ENCODE measurements around the gene SLC24A4.

Gene SLC24A4

GRCh38 chr14:92336363-92336762 is 13.4 kb downstream of the SLC24A4 start:
- H3K9me3 ChIP-seq (ENCODE audit: control insufficient read depth, insufficient read depth, low read depth, low read length): no peaks in the 10 kb centered on the region
- no peak overlapping the region for H3K4me3 ChIP-seq (ENCODE audit: low read depth, low read length)
- TF ChIP-seq ZNF335 (tag by site-specific recombination; conservative IDR thresholded peaks at IDR 0.05) (no peak), GLIS1 (tag by site-specific recombination; IDR thresholded peaks at IDR 0.05) (peak; percentile 30; the same call in 1 of the 2 replicates)
- no peaks in the 10 kb centered on the region for H3K36me3 ChIP-seq (ENCODE audit: control insufficient read depth in 2 of 2, insufficient read depth in 1 of 2, low read length in 2 of 2)
- POLR2A ChIA-PET: no interaction called here
- CTCF ChIA-PET: no interaction called here
- no peak overlapping the region for H3K27ac ChIP-seq (ENCODE audit: extremely low read depth, low read depth, low read length)
- H3K4me1 ChIP-seq (ENCODE audit: control insufficient read depth, insufficient read depth, low read length): no peaks in the 10 kb centered on the region

- POLR2A ChIA-PET: no interaction called here
Observed at GRCh38 chr14:92339426-92339825, 16.5 kb downstream of the SLC24A4 start.

More at GRCh38 chr14:92339426-92339825, 16.5 kb downstream of the SLC24A4 start:
- H3K36me3 ChIP-seq (ENCODE audit: control insufficient read depth in 2 of 2, insufficient read depth in 1 of 2, low read length in 2 of 2): no peaks in the 10 kb centered on the region
- no peak overlapping the region for H3K27ac ChIP-seq (ENCODE audit: extremely low read depth, low read depth, low read length)
- H3K4me1 ChIP-seq (ENCODE audit: control insufficient read depth, insufficient read depth, low read length): no peaks in the 10 kb centered on the region
- CTCF ChIA-PET: interaction anchor here (0.9 to 1.1 kb wide), 2 partner anchors 13 to 233 kb away, joined by 3 to 4 read pairs; partner anchors contain the start of gene ATXN3
- H3K4me3 ChIP-seq (ENCODE audit: low read depth, low read length): no peak overlapping the region
- TF ChIP-seq ZNF23 (tag by site-specific recombination; IDR thresholded peaks at IDR 0.05; ENCODE audit: borderline replicate concordance): no peak
- no peak for TF ChIP-seq ZNF560 (tag by site-specific recombination; IDR thresholded peaks at IDR 0.05; ENCODE audit: borderline replicate concordance)
- TF ChIP-seq YY2 (tag by site-specific recombination; IDR thresholded peaks at IDR 0.05): no peak
- TF ChIP-seq ZNF26 (tag by site-specific recombination; IDR thresholded peaks at IDR 0.05): no peak
- TF ChIP-seq ZNF776 (tag by site-specific recombination; IDR thresholded peaks at IDR 0.05; ENCODE audit: borderline replicate concordance): no peak
- no peak for TF ChIP-seq ZNF24 (tag by site-specific recombination; IDR thresholded peaks at IDR 0.05)
- no peak for TF ChIP-seq ZNF843 (tag by site-specific recombination; IDR thresholded peaks at IDR 0.05)
- no peak for TF ChIP-seq INSM2 (tag by site-specific recombination; IDR thresholded peaks at IDR 0.05)
- no peak for TF ChIP-seq ZNF433 (tag by site-specific recombination; IDR thresholded peaks at IDR 0.05; ENCODE audit: low read depth)
- TF ChIP-seq ZNF19 (tag by site-specific recombination; IDR thresholded peaks at IDR 0.05; ENCODE audit: low read depth): no peak
- no peak for TF ChIP-seq CTCF (tag by site-specific recombination; IDR thresholded peaks at IDR 0.05)
- no peak for TF ChIP-seq TSHZ1 (tag by site-specific recombination; IDR thresholded peaks at IDR 0.05; ENCODE audit: borderline replicate concordance)
- H3K9me3 ChIP-seq (ENCODE audit: control insufficient read depth, insufficient read depth, low read depth, low read length): no peaks in the 10 kb centered on the region

All from HEK293 (cell line).